Naive B cell (primary cell): ENCODE data around the gene GDF7. TPM values are rescaled to one million over a fixed set of nuclear protein-coding genes. Genes with fewer than 3 reads are reported as not detected.

Experiments
- ATAC-seq, 2 donors: fragments of 150-1000 bp; cut with Tn5 transposase; 2 replicates each; pipeline ENCODE4 v1.10.0; 2021; ENCODE audit warnings: low read depth in 2 of 2, mild to moderate bottlenecking in 2 of 2, moderate library complexity in 2 of 2
- DNase-seq: peaks from one replicate; pipeline ENCODE4 v3.0.0; 2022
- H3K27ac Mint-ChIP-seq, 6 donors: one replicate each; pipeline ENCODE4 v1.8.0; 2020 to 2022; ENCODE audit warnings: mild to moderate bottlenecking in 6 of 6, mixed read lengths in 6 of 6, moderate library complexity in 5 of 6, inconsistent platforms in 2 of 6
- H3K27me3 Mint-ChIP-seq, 3 donors: one replicate each; pipeline ENCODE4 v1.8.0; 2021 to 2022; ENCODE audit warnings: mixed read lengths in 3 of 3, mild to moderate bottlenecking in 1 of 3
- H3K36me3 Mint-ChIP-seq, 2 donors: one replicate each; pipeline ENCODE4 v1.8.0; 2020 to 2022; ENCODE audit warnings: mixed read lengths in 2 of 2, inconsistent platforms in 1 of 2, mild to moderate bottlenecking in 1 of 2
- H3K4me1 Mint-ChIP-seq, 3 donors: one replicate each; pipeline ENCODE4 v1.8.0; 2020 to 2022; ENCODE audit warnings: mixed read lengths in 3 of 3, inconsistent platforms in 1 of 3, mild to moderate bottlenecking in 1 of 3, moderate library complexity in 1 of 3
- H3K4me3 Mint-ChIP-seq, 8 donors: one replicate each; pipeline ENCODE4 v1.8.0; 2020 to 2022; ENCODE audit warnings: mild to moderate bottlenecking in 8 of 8, mixed read lengths in 8 of 8, moderate library complexity in 8 of 8, inconsistent platforms in 2 of 8
- H3K9me3 Mint-ChIP-seq, 7 donors: one replicate each; pipeline ENCODE4 v1.8.0; 2020 to 2022; ENCODE audit warnings: mixed read lengths in 7 of 7, mild to moderate bottlenecking in 5 of 7, inconsistent platforms in 2 of 7, moderate library complexity in 1 of 7
- polyA plus RNA-seq, 6 donors: library from polyadenylated mRNA; unstranded; fragments of 300-500 nt; fragmentation: Illumina TruSeq; gene quantifications; one replicate each; pipeline ENCODE4 v1.2.3, GENCODE V29; 2021; ENCODE audit warnings: low read depth in 6 of 6

Gene GDF7
- polyA plus RNA-seq, 6 donors from 2014 or later: 0.17 to 0.77 (median 0.34) TPM; not detected in 1

DNA sequence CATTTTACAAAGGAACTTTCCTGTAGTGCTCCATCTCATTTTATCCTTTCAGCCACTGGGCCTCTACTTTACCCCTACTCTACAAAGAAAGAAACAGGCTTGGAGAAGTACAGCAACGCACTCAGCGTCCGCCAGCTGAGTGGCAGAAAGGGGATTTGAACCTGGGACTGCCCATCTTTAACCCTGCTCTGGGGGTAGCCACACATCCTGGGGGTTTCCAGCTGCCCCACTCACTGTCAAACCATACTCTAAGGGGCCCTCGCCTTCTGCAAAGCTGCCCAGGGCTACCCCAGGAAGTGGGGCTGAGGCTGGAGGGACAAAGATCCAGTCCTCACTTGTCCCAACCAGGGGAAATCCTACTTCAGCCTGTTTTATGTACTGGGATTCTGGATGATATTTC is 33.9 kb upstream of the GDF7 start:
- Mint-ChIP-seq H3K27ac (no peak overlapping the region), H3K4me1 (peaks cover 0 to 19% (median 7%) of the 10 kb centered on the region in 3 donors), H3K4me3 (no peak overlapping the region), H3K36me3 (peaks cover 0 to 17% of the 10 kb centered on the region in 2 donors), H3K27me3 (no peaks in the 10 kb centered on the region), H3K9me3 (no peaks in the 10 kb centered on the region)
- DNase-seq (no peak), ATAC-seq (no peak)

DNA sequence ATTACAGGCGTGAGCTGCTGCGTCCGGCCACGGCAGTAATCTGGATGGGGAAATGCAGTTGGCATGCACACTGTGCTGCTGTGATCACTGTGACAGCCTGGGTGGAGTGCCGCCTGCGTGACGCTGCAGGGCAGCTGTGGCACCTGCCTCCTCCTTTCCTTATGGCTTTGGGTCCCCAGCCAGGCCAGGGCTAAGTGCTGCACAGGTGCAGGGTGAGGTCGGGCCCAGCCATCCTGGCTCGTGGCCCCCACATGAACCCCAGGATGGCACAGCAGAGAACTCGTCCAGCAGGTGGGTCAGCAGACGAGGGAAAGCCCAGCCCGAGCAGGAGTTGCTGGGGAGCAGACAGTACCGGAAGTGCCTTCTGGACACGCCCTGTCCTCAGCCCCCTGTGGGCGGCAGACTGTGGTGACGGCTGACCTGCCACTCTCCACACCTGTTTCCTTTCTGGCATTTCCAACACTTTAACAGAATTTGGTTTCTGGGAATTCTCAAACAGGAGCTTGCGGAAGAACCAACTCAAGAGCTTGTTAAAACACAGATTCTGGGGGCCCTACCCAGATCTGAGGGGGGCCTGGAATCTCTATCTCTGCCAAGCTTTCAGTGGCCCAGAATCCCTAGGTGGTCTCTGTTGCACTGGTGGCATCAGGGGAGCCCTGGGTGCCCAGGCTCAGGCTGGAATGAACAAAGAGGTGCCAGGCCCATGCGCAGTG is 33.0 kb upstream of the GDF7 start:
- H3K4me1 Mint-ChIP-seq: peaks cover 0 to 19% (median 7%) of the 10 kb centered on the region in 3 donors
- no peak for DNase-seq

DNA sequence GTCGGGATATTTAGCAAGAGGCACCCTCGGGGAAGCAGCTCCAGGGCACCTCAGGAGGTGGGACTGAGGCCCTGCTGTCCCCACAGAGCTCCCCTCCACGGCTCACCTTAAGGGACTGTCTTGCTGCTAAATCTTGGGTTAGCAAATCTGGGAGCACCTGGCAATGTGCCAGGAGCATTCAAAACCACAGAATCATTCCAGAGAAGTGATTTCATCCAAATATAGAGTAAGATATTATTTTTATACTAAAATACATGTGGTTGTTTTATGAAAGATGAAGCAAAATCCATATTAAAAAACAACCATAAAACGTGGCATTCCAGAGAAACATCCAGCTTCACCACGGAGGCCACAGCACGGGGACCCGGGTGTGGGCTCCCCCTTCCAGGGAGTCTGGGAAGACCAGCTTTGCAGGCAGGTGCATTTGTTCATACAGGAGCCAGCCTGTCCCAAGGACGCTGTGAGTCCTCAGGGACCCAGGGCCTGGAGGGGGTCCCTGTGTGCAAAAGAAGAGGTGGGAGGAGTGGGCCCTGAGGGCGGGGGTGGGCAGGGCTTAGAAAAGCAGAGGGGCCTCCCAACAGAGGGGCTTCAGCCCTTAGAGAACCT is 32.3 kb upstream of the GDF7 start:
- Mint-ChIP-seq H3K9me3 (no peaks in the 10 kb centered on the region), H3K27ac (peak overlapping the region in 1 of 6 donors; percentile 66), H3K4me1 (peaks cover 0 to 21% (median 7%) of the 10 kb centered on the region in 3 donors), H3K4me3 (peak overlapping the region in 1 of 8 donors; percentile 42), H3K36me3 (peaks cover 0 to 28% of the 10 kb centered on the region in 2 donors), H3K27me3 (no peaks in the 10 kb centered on the region)
- ATAC-seq (no peak), DNase-seq (no peak)

More for the DNA sequence above, 33.0 kb upstream of the GDF7 start:
- peak overlapping the region in 1 of 8 donors; percentile 42 for H3K4me3 Mint-ChIP-seq
- H3K27me3 Mint-ChIP-seq: no peaks in the 10 kb centered on the region
- peak overlapping the region in 2 of 6 donors; percentile 66 to 84 for H3K27ac Mint-ChIP-seq
- no peaks in the 10 kb centered on the region for H3K9me3 Mint-ChIP-seq
- ATAC-seq: peak in 1 of 2 donors; percentile 59
- peaks cover 0 to 21% of the 10 kb centered on the region in 2 donors for H3K36me3 Mint-ChIP-seq

DNA sequence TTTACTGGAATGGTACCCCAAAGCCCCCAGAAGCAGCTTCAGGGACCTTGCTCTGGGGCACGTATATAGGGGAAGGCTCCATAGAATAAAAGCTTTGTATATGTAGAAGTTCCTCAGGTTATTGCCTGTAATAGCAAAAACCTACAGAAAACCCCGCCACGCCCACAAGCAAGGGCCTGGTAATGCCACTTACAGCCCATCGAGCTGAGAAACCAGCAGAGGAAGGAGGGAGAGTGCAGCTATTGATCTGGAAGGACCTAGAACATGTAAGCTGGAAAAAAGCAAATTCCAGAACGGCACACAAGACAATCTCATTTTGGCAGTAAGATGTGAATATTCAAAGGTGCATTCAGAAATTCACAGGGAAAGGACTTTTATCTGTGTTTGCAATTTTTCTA is 31.8 kb upstream of the GDF7 start:
- H3K27me3 Mint-ChIP-seq: no peaks in the 10 kb centered on the region
- H3K36me3 Mint-ChIP-seq: peaks cover 0 to 30% of the 10 kb centered on the region in 2 donors
- H3K4me1 Mint-ChIP-seq: peaks cover 0 to 22% (median 7%) of the 10 kb centered on the region in 3 donors
- no peak overlapping the region for H3K4me3 Mint-ChIP-seq
- no peak overlapping the region for H3K27ac Mint-ChIP-seq
- no peak for DNase-seq
- ATAC-seq: no peak
- H3K9me3 Mint-ChIP-seq: no peaks in the 10 kb centered on the region

DNA sequence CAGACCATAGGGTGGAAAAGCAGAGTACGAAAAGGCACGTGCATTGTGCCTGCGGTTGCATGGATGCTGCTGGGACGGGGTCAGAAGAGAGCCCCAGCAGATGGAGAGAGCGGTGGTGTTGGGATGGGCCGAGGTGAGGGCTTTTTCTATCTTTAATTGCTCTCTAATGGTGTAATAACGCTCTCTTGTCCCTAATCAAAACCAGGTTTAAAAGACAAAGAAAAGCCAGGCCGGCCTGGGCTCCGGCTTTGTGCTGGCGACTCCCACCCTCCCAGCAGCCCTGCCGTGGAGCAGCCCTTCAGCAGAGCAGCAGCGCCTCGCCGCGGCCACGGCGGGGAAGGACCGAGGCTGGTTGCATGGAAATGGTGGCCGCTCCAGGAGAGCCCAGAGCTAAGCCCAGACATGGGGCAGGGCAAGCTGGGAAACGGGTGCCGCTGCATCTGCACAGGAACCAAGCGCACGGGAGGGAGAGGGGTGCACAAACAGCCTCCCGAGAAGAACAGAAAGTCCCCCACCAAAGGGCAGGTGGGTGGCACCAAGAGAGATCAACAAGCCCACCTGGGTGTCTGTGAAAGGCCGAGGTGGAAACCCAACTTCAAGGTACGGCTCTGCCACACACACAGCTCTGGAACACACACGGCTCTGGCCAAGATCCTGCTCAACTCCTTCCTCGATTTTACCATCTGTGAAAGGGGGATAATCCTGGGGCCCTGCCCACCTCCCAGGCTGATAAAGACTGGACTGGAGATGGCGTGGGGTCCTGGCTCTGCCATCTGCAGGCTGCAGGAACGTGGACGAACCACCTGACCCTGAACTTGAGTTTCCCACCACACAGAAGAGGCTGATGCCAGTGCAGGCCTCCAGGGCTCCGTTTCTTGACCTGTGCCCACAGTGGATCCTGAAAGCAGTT is 31.0 kb upstream of the GDF7 start:
- Mint-ChIP-seq H3K27ac (peak overlapping the region in 4 of 6 donors; percentile 24 to 79 (median 54)), H3K27me3 (no peaks in the 10 kb centered on the region), H3K36me3 (peaks cover 0 to 30% of the 10 kb centered on the region in 2 donors), H3K4me1 (peaks cover 0 to 22% (median 7%) of the 10 kb centered on the region in 3 donors), H3K9me3 (no peaks in the 10 kb centered on the region), H3K4me3 (no peak overlapping the region)
- ATAC-seq (peak; percentile 81 to 95), DNase-seq (peak; percentile 60)

DNA sequence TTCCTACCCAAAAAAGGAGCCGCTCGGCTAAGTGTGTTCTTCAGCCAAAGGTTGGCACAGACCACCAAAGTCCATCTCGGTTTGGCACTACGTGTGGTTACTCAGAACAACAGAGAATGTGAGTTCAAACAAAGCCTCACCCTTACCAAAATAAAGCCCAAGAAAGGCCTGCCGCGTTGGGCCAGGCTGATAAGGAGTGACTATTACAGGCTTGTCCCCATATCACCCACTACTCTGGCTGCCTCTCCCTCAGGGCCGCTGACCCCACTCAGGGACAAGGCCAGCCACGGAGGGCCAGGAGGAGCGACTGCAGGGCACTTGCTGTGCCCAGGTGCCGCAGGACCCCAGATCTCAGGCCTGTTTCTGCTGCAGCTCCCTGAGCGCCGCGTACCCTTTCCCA is 29.8 kb upstream of the GDF7 start:
- peaks cover 0 to 24% of the 10 kb centered on the region in 2 donors for H3K36me3 Mint-ChIP-seq
- DNase-seq (no peak), ATAC-seq (no peak)
- H3K27ac Mint-ChIP-seq: peak overlapping the region in 1 of 6 donors; percentile 37
- H3K9me3 Mint-ChIP-seq: no peaks in the 10 kb centered on the region
- no peaks in the 10 kb centered on the region for H3K27me3 Mint-ChIP-seq
- H3K4me1 Mint-ChIP-seq: peaks cover 2 to 21% (median 7%) of the 10 kb centered on the region in 3 donors
- no peak overlapping the region for H3K4me3 Mint-ChIP-seq

DNA sequence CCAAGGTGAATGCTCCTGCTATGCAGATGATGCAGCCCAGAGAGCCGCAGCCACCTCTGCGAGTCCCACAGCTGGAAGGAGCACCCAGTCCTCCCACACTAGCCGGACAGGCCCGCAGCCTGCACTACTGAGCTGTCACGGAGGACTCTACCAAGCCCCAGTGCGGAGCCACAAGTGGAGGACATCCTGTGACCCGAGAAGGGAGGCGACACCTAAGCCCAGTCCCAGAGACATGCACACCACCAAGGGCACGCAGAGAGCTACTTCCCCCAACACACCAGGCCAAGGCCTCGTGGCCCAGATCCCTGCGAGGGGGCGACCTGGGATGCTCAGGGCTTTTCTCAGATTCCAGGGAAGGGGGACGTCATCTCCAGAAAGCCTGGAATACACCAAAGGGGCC is 28.9 kb upstream of the GDF7 start:
- Mint-ChIP-seq H3K4me3 (no peak overlapping the region), H3K4me1 (peaks cover 4 to 25% (median 12%) of the 10 kb centered on the region in 3 donors), H3K27ac (no peak overlapping the region), H3K27me3 (no peaks in the 10 kb centered on the region), H3K9me3 (no peaks in the 10 kb centered on the region), H3K36me3 (peaks cover 0 to 23% of the 10 kb centered on the region in 2 donors)
- ATAC-seq (no peak), DNase-seq (no peak)

DNA sequence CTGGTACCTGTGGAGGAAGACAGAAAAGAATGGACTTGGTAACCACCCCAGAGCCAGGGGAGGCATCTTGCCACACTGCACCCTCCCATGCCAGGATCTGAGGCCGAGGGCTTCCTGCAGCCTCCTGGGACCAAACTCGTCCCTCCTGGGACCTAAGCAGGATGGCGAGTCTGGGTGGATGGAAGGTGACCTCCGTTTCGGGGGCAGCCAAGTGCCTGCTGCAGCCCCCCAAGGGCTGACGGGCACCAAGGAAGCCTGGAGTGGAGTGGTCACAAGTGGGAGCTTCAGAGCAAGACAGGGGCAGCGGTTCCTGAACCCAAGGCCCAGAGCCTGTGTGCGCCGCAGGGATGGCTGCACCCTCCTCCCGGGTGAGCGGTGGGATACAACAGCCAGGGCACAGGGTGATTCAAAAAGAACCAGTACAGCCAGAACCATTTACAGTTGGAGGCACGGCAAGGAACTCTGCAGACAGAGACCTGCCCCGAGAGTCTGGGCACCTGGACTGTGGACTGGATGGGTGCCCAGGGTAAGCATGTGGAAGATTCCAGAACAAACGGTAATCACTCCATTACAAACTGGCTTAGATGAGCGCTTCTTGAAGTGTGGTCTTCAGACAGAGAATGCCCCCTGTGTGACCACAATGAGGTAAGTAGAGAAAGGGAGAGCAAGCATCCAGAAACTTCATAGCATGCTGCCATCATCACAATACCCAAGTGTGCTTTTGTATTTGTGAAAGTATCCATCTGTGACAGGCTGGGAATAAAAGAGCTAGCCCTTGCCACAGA is 28.1 kb upstream of the GDF7 start:
- no peak for DNase-seq
- no peak overlapping the region for H3K4me3 Mint-ChIP-seq
- H3K4me1 Mint-ChIP-seq: peaks cover 6 to 23% (median 12%) of the 10 kb centered on the region in 3 donors
- H3K27ac Mint-ChIP-seq: no peak overlapping the region
- no peaks in the 10 kb centered on the region for H3K9me3 Mint-ChIP-seq
- ATAC-seq: no peak
- no peaks in the 10 kb centered on the region for H3K27me3 Mint-ChIP-seq
- peaks cover 0 to 23% of the 10 kb centered on the region in 2 donors for H3K36me3 Mint-ChIP-seq

DNA sequence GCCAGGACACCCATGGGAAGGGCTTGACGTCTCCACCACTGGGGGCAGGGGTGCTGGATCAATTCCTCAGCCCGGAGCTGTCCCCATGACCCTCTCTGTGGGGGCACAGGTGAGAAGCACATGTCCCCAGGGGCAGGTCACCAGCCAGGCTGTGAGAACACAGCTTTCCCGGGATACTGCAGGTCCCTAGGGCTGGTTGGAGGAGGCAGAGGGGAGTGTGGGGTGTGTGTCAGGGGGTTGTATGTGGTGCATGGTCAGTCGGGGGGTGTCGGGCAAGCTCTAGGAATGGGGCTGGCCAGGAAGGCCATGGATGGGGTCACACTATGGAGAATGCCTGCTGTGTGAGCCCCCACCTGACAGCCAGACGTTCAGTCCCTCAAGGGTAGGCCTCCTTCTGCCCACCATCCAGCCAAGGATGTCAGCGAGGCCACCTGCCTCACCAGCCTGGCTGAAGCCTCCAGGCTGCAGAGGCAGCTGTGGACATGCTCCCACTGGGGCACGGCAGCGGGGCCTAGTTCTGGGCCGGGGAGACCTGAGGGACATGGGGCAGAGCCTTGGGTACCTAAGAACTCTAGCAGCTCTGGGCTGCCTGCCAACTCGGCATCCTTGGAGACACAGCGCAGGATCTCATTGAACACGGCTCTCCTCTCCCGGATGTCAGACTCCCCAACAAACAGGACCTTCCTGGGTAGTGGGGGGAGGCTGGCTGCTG is 26.4 kb upstream of the GDF7 start:
- DNase-seq: no peak
- Mint-ChIP-seq H3K36me3 (peaks cover 0 to 35% of the 10 kb centered on the region in 2 donors), H3K4me1 (peaks cover 6 to 19% (median 12%) of the 10 kb centered on the region in 3 donors), H3K27ac (peak overlapping the region in 1 of 6 donors; percentile 36), H3K4me3 (no peak overlapping the region), H3K9me3 (no peaks in the 10 kb centered on the region), H3K27me3 (no peaks in the 10 kb centered on the region)
- ATAC-seq: no peak

DNA sequence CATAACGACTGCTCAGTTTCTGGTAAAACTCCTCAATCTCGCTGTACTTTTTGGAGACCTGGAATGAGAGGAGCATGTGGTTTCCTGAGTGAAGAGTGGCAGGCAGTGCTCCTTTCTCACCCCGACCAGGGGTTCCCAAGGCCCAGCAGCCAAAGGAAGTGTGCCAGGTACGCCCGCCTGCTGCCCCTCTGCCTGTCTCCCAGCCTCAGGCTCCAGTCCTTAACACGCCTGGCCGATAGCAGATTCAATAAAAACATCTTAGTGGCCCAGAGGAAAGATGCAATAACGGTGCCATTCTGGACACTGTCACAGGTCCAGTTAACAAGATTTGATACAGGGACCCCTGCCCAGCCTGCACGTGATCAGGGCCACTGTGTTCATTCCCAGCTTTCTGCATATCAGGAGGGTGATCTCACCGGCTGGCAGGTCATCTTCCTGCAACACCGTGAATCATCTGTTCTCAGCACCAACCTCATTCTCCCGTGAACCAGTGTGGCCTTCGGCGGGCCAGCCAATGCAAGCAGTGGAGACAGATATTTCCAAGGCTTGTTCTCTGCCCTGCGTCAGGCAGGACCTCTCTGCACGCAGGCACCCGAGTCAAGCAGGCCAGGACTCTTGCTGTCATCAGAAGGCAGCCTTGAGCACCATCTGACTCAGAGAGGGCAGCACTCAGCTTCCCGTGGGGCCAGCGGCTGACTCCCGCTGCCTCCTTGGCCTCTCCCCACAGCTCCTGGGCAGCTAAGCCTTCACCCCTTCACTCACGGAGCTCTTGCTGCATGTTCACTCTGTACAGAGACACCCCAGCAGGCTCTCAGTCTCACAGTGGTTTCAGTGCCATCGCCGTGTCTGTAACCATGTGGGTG is 25.6 kb upstream of the GDF7 start:
- H3K36me3 Mint-ChIP-seq: peaks cover 0 to 28% of the 10 kb centered on the region in 2 donors

DNA sequence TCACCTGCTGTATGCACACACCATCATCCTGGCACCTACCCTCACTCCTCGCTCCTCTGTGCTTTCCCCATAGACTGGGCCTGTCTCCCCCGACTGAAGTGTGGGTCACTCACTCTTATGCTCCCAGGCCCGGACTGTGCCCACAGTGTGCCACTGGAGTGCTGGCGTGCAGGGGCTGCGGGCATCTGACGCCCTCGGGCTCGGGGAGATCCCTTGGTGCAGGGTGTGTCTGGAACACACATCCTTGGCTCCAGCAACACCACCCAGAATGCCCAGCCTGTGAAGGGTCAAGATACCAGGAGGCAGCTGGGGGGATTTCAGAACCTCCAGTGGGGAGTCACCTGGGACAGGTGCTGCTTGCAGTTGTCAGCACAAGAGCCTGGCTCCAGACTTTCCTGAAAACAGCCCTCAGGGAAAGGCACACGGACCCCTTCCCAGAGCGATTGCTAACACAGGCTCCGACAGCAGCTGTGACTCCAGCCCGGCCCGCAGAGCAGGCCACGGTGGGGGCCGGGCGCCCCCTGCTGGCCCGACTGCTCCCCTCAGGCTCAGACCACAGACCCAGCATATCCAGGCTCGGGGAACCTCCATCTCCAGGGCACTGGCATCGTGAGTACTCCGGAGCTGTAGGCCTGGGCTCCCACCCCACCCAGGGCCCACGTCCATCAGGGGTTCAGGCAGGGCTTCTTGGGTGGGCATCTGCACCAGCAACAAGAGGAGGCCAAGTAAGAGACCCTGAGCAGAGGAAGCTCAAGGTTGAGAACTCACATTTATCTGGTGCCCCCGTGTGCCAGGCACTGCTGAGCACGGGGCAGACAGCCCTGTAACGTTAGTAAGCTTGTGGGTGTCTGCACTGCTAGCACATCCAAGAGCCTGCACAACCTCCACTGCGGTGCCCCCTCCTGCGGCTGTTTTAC is 24.6 kb upstream of the GDF7 start:
- ATAC-seq (peak; percentile 99), DNase-seq (peak; percentile 78)
- Mint-ChIP-seq H3K9me3 (no peaks in the 10 kb centered on the region), H3K4me3 (no peak overlapping the region), H3K36me3 (peaks cover 0 to 28% of the 10 kb centered on the region in 2 donors), H3K27me3 (no peaks in the 10 kb centered on the region), H3K4me1 (peaks cover 8 to 24% (median 17%) of the 10 kb centered on the region in 3 donors), H3K27ac (peak overlapping the region in 3 of 6 donors; percentile 6 to 79 (median 74))

More for the DNA sequence above, 25.6 kb upstream of the GDF7 start:
- Mint-ChIP-seq H3K9me3 (no peaks in the 10 kb centered on the region), H3K27me3 (no peaks in the 10 kb centered on the region), H3K27ac (peak overlapping the region in 3 of 6 donors; percentile 39 to 72 (median 47)), H3K4me1 (peaks cover 6 to 14% (median 7%) of the 10 kb centered on the region in 3 donors), H3K4me3 (no peak overlapping the region)
- ATAC-seq (no peak), DNase-seq (no peak)
